GM10266 (cell line): Measurements from ENCODE around the gene ARID1A.
"Not testable (repeated sequence)": the region's sequence is repeated elsewhere in the genome, so short reads cannot be mapped to it uniquely, and the experiment has no call there.

Source experiments
- DNase-seq: peaks from one replicate; pipeline ENCODE4 v3.0.0; 2012; ENCODE audit errors: extremely low spot score
- CTCF ChIP-seq: IDR thresholded peaks from 2 replicates; pipeline ENCODE4 v1.5.1; 2012; ENCODE audit warnings: mild to moderate bottlenecking, low read depth; ENCODE audit not compliant: control insufficient read depth, insufficient read depth; ENCODE audit errors: missing control alignments

The ARID1A gene

DNA sequence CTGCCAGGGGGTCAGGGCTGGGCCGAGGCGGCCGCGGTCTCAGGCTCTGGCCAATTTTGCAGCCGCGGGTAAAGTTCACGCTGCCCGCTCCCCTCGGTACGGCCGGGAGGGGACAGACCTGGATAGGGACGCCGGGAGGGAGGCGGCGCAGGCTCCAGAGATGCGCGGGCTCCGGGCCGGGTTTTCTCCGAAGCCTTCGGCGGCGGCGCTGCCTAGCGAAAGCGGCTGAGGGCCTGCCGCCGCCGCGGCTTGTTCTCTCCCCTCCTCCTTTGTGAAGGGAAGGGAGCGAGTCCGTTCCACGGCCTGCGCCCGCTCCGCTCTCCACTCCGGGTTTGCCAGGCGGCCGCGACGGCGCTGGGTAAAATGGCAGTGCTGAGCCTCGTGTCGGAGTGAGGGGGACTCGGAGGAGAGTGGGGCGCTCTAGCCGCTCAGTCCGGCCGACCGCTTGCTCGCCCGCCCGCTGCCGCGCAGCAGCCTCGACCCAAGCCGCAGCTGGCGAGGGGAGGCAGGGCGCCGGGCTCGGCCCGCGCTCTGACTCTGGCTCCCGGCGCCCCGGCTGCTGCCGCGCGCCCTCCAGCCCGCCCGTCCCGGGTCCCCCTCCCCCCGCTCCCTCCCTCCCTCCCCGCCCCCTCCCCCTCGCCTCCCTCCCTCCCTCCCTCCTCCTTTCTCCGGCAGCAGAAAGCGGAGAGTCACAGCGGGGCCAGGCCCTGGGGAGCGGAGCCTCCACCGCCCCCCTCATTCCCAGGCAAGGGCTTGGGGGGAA, at the start of gene ARID1A:
TSS of gene ARID1A (plus strand) at position 660 of the 763 bp plus-strand sequence. CDS start 389 bp downstream, outside the sequence.
- no peak for TF ChIP-seq CTCF

DNA sequence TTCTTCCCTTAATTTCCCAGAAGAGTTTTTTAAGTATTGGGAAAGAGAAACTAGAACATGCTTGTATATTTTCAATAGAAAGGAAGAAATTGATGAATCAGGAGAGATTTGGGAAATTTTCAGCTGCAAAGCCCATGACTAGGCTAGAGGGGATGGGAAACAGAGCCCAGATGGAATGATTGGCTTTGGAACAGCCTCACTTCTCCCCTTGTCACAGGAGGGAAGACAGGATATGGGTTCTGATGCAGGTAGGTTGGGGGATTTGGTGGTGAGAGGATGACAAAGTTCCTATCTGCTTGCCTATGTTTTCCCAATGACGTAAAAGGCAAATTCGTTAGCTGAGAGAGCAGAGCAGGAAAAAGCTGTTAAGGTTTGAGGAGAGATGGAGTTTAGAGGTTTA, 31.0 kb upstream of the ARID1A start:
- TF ChIP-seq CTCF: no peak
- DNase-seq: no peak

More for the DNA sequence above, at the start of gene ARID1A:
- peak; percentile 86 for DNase-seq

DNA sequence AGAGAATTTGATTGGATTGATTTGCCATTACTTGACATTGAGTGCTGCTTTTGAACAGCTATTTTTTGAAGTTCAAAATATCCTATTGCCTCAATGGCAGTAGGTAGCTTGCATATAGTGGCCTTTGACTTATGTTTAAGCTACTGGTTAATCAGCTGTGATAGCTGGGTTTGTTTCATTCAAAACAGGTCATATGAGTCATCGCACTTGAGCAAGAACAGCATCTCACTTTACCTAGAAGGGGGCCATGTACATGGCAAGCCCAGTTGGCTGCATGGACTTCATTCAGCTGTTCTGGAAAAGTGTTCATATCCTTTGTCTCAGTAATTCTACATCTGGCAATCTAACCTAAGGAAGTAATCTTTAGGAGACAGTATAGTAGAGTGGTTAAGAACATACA, 29.0 kb upstream of the ARID1A start:
- no peak for TF ChIP-seq CTCF
- DNase-seq: no peak

DNA sequence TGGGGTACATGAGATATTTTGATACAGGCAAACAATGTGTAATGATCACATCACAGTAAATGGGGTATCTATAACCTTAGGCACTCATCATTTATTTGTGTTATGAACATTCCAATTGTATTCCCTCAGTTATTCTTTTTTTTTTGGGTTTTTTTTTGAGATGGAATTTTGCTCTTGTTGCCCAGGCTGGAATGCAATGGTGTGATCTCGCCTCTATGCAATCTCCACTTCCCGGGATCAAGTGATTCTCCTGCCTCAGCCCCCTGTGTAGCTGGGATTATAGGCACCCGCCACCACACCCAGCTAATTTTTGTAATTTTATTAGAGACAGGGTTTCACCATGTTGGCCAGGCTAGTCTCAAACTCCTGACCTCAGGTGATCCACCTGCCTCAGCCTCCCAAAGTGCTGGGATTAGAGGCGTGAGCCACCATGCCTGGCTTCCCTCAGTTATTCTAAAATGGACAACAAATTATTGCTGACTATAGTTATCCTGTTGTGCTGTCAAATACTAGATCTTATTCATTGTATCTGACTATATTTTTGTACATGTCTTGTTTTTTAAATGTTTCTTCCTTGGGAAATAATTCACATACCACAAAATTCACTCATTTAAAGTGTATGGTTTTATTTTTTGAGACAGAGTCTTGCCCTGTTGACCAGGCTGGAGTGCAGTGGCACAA, 27.6 kb upstream of the ARID1A start:
- not testable (repeated sequence) for DNase-seq

DNA sequence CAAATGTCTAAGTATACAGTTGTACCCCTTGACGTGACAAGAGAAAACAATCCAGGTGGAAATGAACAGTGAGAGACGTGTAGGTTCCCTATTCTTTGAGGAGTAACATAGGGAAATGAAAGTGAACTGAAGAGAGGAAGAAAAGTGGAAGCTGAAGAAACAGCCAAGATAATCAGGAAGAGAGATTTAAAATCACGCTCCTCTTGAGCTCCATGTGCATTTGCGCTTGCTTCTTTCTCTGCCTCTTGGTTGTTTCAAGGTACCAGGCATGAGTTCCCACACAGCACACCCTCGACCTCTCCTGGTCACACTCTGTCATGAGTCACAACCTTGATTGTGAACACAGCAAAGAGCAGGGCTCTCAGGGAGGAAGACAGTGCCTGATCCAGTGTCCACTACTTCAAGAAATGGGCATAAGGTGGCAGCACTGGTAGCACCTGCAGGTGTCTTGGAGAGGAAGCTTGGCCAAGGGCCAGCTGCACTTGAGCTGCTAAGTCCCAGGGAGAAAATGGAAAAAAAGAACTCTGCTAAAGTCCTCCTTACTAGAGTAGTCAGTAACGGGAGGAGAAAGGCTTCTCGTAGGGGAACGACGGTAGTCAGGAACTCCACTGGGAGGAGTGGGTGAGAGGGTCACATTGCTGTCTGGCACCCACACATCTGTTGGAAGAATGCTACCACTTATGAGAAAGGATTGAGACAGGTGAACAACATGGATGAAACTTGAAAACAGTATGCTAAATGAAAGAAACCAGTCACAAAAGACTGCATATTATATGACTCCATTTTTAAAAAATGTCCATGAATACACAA, 18.3 kb upstream of the ARID1A start:
- peak; percentile 58 for DNase-seq
- peak; percentile 72 for TF ChIP-seq CTCF

DNA sequence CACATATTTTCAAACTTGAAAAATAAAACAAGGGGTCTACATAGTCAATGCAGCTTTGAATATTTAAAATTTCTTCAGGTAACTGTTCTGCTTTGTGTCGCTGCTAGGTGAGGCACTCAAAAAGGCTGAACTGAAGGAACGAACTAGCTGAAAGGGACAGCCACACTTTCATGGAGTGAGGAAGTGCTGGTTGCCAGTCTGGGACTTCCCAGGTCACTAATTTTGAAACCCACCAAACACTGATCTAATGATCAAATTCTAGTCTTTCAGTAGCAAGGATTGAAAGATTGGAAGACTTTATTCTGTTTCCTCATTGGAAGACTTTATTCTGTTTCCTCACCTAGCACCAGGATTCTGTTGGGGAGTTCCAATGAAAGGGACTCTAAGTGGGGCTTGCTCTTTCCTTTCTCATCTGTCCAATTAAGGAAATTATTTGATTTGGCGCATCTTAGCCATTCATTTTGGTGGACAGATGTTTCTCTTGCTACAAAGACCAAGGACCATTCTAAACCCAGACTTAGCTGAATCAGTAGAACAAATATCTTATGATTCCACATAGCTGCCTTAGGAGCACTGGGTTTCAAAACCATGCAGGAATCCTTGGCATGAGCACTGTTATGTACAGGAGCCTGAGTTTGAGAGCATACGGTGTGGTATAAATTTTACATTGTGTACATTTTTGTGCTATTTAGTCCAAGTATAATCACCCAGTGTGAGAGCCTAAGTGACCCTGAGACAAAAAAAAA, 10.9 kb upstream of the ARID1A start:
- DNase-seq: no peak
- no peak for TF ChIP-seq CTCF

DNA sequence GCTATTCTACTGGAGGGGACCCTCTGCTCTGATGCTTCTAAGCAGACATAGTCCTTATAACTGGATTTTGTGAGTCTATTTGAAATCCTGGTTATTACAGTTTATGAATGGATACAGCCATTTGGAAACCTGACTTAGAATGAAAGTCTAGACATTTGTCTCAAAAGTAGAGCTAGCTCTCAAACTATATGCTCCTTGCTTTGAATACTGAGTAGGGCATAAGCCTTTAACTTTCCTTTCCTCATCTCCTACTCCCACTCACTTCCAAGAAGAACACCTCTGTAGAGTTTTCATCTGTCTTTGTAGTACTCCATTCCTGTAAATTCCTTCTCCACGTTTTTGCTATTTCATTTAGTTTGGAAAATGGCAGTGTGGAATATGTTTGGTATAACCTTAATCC, 9.0 kb upstream of the ARID1A start:
- no peak for DNase-seq
- TF ChIP-seq CTCF: no peak
